ENCODE measurements around the gene FBP2.
A peak's percentile ranks its signal among the peaks of the same experiment; 100 is the strongest.
"Not testable (repeated sequence)": the region's sequence is repeated elsewhere in the genome, so short reads cannot be mapped to it uniquely, and the experiment has no call there.

FBP2 gene

DNA sequence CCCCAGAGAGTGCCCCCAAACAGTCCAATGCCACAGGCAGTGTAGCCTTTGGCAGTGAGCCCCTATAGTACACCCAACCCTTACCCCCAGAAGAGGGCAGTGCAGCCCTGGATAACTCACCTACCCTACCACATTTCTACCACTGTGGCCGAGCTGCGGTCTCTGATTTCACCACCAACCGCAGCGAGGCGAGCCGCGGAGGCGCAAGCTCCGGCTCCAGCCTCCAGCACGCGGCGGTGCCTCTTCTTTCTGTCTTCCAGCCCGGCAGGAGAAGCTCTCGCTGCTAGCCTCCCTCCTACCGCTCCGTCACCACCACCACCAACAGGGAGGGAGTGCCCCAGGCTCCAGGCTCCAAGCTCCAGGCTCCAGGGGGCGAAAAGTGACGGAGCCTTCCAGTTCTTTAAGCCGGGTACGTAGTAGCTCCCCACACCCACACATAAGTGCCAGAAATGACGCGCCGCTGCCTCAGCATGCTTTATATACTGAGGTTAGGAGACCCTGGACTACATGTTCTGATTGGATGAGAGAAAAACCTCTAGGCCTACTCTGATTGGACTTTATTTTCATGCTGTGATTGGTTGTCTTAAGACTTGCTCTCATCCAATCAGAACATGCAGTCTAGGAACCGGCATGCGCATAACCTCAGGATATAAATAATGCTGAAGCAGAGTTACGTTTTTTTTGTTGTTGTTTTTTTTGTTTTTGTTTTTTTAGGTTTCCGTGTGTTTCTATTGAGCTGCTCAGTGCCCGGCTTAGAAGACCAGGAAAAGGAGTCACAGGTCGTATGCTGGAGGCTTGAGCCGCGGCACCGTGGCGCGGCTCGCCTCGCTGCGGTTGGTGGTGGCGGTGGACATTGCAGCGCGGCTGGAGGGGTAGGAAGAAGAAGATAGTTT is 38.9 kb downstream of the FBP2 start, which contains the start of gene PCAT7:
Gene PCAT7, plus strand, starts transcription at position 645 of the 893 bp plus-strand sequence.
- peak within 1 kb of the TSS; percentile 87 for H3K4me3 ChIP-seq (ENCODE audit: low read depth, low read length)

DNA sequence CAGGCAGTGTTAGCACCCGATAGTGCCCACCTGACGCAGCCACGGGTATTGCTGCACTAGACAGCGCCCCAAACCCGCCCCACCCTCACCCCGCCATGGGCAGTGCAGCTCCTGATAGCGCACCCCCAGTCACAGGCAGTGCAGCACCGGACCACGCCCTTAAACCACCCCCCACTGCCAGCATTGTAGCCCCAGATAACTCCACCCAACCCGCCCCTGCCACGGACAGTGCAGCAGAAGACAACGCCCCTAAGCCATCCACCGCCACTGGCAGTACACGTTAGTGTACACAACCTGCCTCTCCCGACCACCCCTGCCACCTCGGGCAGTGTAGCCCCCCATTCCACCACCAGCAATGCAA is 39.6 kb downstream of the FBP2 start:
- no peaks in the 10 kb centered on the region for H3K27me3 ChIP-seq (ENCODE audit: control insufficient read depth, insufficient read depth, low read length)
- no peaks in the 10 kb centered on the region for H3K4me1 ChIP-seq (ENCODE audit: control insufficient read depth, insufficient read depth, low read length)
- no peaks in the 10 kb centered on the region for H3K9me3 ChIP-seq (ENCODE audit: control insufficient read depth, insufficient read depth, low read length)
- H3K9ac ChIP-seq (ENCODE audit: low read depth, low read length) = peak overlapping the region; percentile 80
- H3K36me3 ChIP-seq (ENCODE audit: control insufficient read depth, insufficient read depth, low read length) = peaks cover 2% of the 10 kb centered on the region
- peak overlapping the region; percentile 87 for H3K4me3 ChIP-seq (ENCODE audit: low read depth, low read length)

More for the DNA sequence above, 38.9 kb downstream of the FBP2 start, which contains the start of gene PCAT7:
- Histone ChIP-seq H3K9me3 (ENCODE audit: control insufficient read depth, insufficient read depth, low read length) (no peaks in the 10 kb centered on the region), H3K4me1 (ENCODE audit: control insufficient read depth, insufficient read depth, low read length) (no peaks in the 10 kb centered on the region), H3K9ac (ENCODE audit: low read depth, low read length) (peak within 1 kb of the TSS; percentile 81), H3K36me3 (ENCODE audit: control insufficient read depth, insufficient read depth, low read length) (peaks cover 7% of the 10 kb centered on the region), H3K27me3 (ENCODE audit: control insufficient read depth, insufficient read depth, low read length) (no peaks in the 10 kb centered on the region)

DNA sequence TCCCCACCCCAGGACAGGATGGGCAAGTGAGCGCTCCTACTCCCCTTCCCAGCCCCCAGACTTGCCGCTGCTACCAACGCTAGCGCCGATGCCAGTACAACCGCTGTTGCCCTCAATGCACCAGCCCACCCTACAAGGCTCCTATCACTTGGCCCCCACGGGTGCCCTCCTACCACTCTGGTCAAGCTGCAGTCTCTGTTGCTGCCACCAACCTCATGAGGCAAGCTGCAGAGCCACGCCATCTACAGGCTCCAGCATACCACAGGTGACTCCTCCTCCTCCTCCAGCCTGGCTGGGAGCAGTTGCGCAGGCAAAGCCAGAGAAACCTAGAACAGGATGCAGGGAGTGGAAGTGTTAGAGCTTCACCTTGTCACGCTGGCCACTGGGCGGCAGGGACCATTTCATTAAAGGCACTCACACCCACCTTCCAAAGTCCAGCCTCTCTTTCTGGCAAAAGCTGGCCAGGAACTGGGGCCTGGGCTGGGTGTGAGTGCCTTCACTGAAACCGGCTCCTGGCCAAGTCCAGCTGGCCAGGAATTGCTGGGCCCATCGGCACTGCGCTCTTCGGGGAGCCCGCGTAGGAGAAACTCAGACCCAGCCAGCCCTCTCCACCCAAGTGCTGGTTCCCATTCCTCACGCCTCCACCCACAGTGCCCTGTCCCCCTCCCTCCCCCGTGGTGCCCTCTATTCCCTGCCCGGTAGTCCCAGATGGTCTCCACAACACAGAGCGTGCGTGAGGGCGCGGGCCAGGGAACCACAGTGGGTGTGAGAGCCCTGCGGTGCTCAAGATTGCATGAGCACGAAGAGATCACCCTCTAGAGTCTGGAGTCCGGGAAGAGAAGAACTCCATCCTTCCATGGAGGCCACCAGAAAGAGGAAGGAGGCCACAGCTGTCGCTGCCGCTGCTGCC is 40.3 kb downstream of the FBP2 start:
- Histone ChIP-seq H3K9ac (ENCODE audit: low read depth, low read length) (no peak overlapping the region), H3K36me3 (ENCODE audit: control insufficient read depth, insufficient read depth, low read length) (no peaks in the 10 kb centered on the region), H3K4me3 (ENCODE audit: low read depth, low read length) (peak overlapping the region; percentile 87), H3K27me3 (ENCODE audit: control insufficient read depth, insufficient read depth, low read length) (no peaks in the 10 kb centered on the region), H3K9me3 (ENCODE audit: control insufficient read depth, insufficient read depth, low read length) (no peaks in the 10 kb centered on the region), H3K4me1 (ENCODE audit: control insufficient read depth, insufficient read depth, low read length) (no peaks in the 10 kb centered on the region)

DNA sequence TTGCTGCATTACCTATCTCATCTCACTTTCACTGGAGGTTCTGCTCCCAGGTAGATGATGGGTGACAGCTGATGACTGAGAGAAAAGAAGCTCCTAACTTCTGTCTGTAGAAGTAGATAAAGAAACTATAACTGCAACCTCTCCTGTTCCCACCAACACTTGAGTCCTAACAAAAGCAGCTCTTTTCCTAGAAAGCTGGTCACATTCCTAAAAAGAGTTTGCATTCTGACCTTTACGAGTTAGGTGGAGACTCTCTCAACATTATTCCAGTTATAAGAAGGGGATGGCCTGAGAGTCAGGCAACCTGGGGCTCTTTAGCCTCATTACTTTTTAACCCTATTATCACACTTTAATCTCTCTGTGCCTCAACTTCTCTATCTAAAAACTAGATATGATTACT is 47.7 kb downstream of the FBP2 start:
- Histone ChIP-seq H3K9me3 (ENCODE audit: control insufficient read depth, insufficient read depth, low read length) (no peaks in the 10 kb centered on the region), H3K36me3 (ENCODE audit: control insufficient read depth, insufficient read depth, low read length) (no peaks in the 10 kb centered on the region), H3K27me3 (ENCODE audit: control insufficient read depth, insufficient read depth, low read length) (no peaks in the 10 kb centered on the region), H3K9ac (ENCODE audit: low read depth, low read length) (no peak overlapping the region), H3K4me3 (ENCODE audit: low read depth, low read length) (no peak overlapping the region), H3K4me1 (ENCODE audit: control insufficient read depth, insufficient read depth, low read length) (no peaks in the 10 kb centered on the region)

DNA sequence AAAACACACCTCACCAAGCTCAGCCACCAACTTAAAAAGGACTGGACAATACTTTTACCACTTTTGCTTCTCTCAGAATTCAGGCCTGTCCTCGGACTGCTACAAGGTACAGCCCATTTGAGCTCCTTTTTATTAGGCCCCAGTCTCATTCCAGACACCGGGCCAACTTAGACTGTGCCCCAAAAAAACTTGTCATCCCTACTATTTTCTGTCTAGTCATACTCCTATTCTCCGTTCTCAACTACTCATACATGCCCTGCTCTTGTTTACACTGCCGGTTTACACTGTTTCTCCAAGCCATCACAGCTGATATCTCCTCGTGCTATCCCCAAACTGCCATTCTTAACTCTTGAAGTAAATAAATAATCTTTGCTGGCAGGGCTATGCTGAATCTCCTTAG is 49.3 kb downstream of the FBP2 start:
- not testable (repeated sequence) for H3K9me3 ChIP-seq (ENCODE audit: control insufficient read depth, insufficient read depth, low read length); H3K27me3 ChIP-seq (ENCODE audit: control insufficient read depth, insufficient read depth, low read length); H3K4me3 ChIP-seq (ENCODE audit: low read depth, low read length); H3K9ac ChIP-seq (ENCODE audit: low read depth, low read length); H3K4me1 ChIP-seq (ENCODE audit: control insufficient read depth, insufficient read depth, low read length); H3K36me3 ChIP-seq (ENCODE audit: control insufficient read depth, insufficient read depth, low read length)

DNA sequence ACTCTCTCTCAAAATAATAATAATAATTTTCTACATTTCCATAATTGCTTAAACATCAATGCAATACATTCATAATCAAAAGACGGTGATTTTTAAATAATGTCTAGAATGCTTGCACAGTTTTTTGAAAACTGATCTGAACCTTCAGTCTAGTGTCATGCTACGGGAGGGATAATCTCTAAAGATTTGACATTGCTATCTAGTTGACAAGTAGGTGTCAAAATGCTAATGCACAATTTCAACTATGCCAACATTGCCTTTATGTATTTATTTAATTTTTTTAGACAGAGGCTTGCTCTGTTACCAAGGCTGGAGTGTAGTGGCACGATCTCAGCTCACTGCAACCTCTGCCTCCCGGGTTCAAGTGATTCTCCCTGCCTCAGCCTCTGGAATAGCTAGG is 54.7 kb downstream of the FBP2 start:
- Histone ChIP-seq H3K27me3 (ENCODE audit: control insufficient read depth, insufficient read depth, low read length) (no peaks in the 10 kb centered on the region), H3K9ac (ENCODE audit: low read depth, low read length) (no peak overlapping the region), H3K9me3 (ENCODE audit: control insufficient read depth, insufficient read depth, low read length) (no peaks in the 10 kb centered on the region), H3K4me3 (ENCODE audit: low read depth, low read length) (no peak overlapping the region), H3K4me1 (ENCODE audit: control insufficient read depth, insufficient read depth, low read length) (no peaks in the 10 kb centered on the region), H3K36me3 (ENCODE audit: control insufficient read depth, insufficient read depth, low read length) (no peaks in the 10 kb centered on the region)

DNA sequence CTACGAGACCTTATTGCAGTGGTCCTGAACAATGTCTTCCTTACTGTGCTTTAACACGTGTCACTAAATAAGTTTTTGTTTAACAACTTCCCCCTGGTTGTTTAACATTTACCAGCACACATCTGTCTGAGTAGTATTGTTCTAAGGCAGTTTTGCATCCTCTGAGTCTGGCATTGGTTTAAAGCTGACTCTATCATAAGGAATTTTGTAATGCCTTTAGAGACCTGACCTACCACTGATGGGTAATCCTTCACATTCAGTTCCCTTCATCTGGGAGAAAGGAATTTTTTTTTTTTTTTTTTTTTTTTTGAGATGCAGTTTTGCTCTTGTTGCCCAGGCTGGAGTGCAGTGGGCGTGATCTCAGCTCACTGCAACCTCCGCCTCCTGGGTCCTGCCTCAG is 58.7 kb downstream of the FBP2 start:
- no peak overlapping the region for H3K9ac ChIP-seq (ENCODE audit: low read depth, low read length)
- no peaks in the 10 kb centered on the region for H3K36me3 ChIP-seq (ENCODE audit: control insufficient read depth, insufficient read depth, low read length)
- no peaks in the 10 kb centered on the region for H3K27me3 ChIP-seq (ENCODE audit: control insufficient read depth, insufficient read depth, low read length)
- no peaks in the 10 kb centered on the region for H3K9me3 ChIP-seq (ENCODE audit: control insufficient read depth, insufficient read depth, low read length)
- H3K4me3 ChIP-seq (ENCODE audit: low read depth, low read length) = no peak overlapping the region
- H3K4me1 ChIP-seq (ENCODE audit: control insufficient read depth, insufficient read depth, low read length) = no peaks in the 10 kb centered on the region

DNA sequence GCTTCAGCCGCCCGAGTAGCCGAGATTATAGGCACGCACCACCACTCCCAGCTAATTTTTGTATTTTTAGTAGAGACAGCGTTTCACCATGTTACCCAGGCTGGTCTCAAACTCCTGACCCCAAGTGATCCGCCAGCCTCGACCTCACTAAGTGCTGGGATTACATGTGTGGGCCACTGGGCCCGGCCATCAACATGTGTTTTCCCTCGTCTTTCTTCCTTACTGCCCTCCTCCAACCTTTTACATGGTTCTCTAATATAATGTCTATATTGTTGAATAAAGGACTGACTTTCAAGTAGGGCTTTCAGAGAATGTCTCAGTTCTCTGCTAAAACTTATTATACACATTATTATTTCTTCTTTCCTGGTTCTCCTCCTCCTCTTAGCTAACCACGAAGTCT is 60.0 kb downstream of the FBP2 start:
- Histone ChIP-seq H3K4me3 (ENCODE audit: low read depth, low read length) (no peak overlapping the region), H3K27me3 (ENCODE audit: control insufficient read depth, insufficient read depth, low read length) (no peaks in the 10 kb centered on the region), H3K4me1 (ENCODE audit: control insufficient read depth, insufficient read depth, low read length) (no peaks in the 10 kb centered on the region), H3K9ac (ENCODE audit: low read depth, low read length) (no peak overlapping the region), H3K36me3 (ENCODE audit: control insufficient read depth, insufficient read depth, low read length) (no peaks in the 10 kb centered on the region), H3K9me3 (ENCODE audit: control insufficient read depth, insufficient read depth, low read length) (no peaks in the 10 kb centered on the region)

DNA sequence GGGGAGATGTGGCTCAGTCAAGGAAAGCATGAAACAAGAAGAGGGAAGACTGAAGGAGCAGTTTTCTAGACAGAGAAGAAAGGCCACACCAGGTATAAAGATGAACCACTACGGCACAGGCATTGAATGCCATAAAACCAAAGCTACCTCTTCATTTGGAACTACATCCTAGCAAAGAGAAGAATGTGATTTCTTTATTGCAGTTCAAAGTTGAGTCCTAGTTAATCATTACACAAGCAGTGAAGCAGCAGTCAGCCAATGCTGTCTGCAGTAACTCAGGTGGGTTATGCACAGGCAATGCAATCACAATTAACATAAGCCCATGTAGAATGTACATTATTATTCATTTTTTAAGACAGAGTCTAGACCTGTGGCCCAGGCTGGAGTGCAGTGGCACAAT is 60.5 kb downstream of the FBP2 start:
- H3K4me3 ChIP-seq (ENCODE audit: low read depth, low read length) = no peak overlapping the region
- no peaks in the 10 kb centered on the region for H3K4me1 ChIP-seq (ENCODE audit: control insufficient read depth, insufficient read depth, low read length)
- H3K27me3 ChIP-seq (ENCODE audit: control insufficient read depth, insufficient read depth, low read length) = no peaks in the 10 kb centered on the region
- no peaks in the 10 kb centered on the region for H3K9me3 ChIP-seq (ENCODE audit: control insufficient read depth, insufficient read depth, low read length)
- no peaks in the 10 kb centered on the region for H3K36me3 ChIP-seq (ENCODE audit: control insufficient read depth, insufficient read depth, low read length)
- H3K9ac ChIP-seq (ENCODE audit: low read depth, low read length) = no peak overlapping the region

DNA sequence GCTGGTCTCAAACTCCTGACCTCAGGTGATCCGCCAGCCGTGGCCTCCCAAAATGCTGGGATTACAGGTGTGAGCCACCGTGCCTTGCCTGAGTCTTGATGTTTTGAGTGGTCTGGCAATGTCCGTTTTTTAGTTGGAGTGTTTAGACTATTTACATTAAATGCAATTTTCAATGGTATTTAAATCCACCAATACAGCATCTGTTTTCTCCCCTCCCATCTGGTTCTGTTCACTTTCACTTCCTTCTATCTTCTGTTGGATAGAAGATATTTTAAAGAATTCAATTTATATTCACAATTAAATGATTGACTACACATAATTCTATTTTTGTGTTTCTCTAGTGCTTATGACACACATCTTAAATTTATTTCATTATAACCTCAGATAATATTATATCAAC is 64.7 kb downstream of the FBP2 start:
- Histone ChIP-seq H3K4me3 (ENCODE audit: low read depth, low read length) (no peak overlapping the region), H3K9me3 (ENCODE audit: control insufficient read depth, insufficient read depth, low read length) (no peaks in the 10 kb centered on the region)

DNA sequence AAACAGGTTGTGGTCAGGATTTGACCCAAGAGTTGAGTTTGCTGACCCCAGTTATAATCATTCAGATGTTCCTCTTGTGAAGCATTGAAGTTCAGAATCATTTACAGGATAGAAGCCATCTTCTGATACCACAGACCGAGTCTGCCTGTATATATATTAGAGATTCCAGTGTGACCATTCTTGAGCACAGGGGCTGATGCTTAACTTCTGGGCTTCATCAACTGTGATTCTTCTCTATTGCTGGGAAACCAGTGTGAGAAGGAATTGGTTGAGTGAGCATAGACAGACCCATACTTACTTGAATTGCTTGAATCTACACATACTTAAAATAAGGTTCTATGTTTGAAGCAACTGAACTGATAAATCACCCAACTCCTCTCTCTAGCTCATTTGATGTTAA is 66.7 kb downstream of the FBP2 start:
- no peaks in the 10 kb centered on the region for H3K27me3 ChIP-seq (ENCODE audit: control insufficient read depth, insufficient read depth, low read length)
- H3K4me1 ChIP-seq (ENCODE audit: control insufficient read depth, insufficient read depth, low read length) = no peaks in the 10 kb centered on the region
- H3K4me3 ChIP-seq (ENCODE audit: low read depth, low read length) = no peak overlapping the region

More for the DNA sequence above, 64.7 kb downstream of the FBP2 start:
- Histone ChIP-seq H3K27me3 (ENCODE audit: control insufficient read depth, insufficient read depth, low read length) (no peaks in the 10 kb centered on the region), H3K36me3 (ENCODE audit: control insufficient read depth, insufficient read depth, low read length) (no peaks in the 10 kb centered on the region), H3K9ac (ENCODE audit: low read depth, low read length) (no peak overlapping the region), H3K4me1 (ENCODE audit: control insufficient read depth, insufficient read depth, low read length) (no peaks in the 10 kb centered on the region)

More for the DNA sequence above, 66.7 kb downstream of the FBP2 start:
- no peak overlapping the region for H3K9ac ChIP-seq (ENCODE audit: low read depth, low read length)
- no peaks in the 10 kb centered on the region for H3K9me3 ChIP-seq (ENCODE audit: control insufficient read depth, insufficient read depth, low read length)
- no peaks in the 10 kb centered on the region for H3K36me3 ChIP-seq (ENCODE audit: control insufficient read depth, insufficient read depth, low read length)
